GM10248 (cell line): ENCODE results near the gene SLC16A2.

Experiments
- CTCF ChIA-PET: fragments of 300-600 bp; sonication (Branson Sonifier 250); formaldehyde crosslinking; extraction: SDS; loops from one replicate; lab custom pipeline; 2021; ENCODE audit warnings: antibody characterized with exemption; lab: Yijun Ruan, JAX
- POLR2A ChIA-PET: fragments of 350-650 bp; sonication (Branson Sonifier 250); formaldehyde crosslinking; extraction: SDS; loops from one replicate; lab custom pipeline; 2020; ENCODE audit warnings: antibody characterized with exemption; lab: Yijun Ruan, JAX
- DNase-seq: peaks from one replicate; pipeline ENCODE4 v3.0.0; 2012; ENCODE audit errors: extremely low spot score
- CTCF ChIP-seq: IDR thresholded peaks from 2 replicates; pipeline ENCODE4 v1.5.1; 2012; ENCODE audit warnings: mild to moderate bottlenecking, low read depth; ENCODE audit errors: extremely low read depth, missing control alignments, control extremely low read depth

Gene SLC16A2

GRCh38 chrX:74395556-74395955 lies 25.7 kb upstream of the SLC16A2 start:
- TF ChIP-seq CTCF, result no peak
- ChIA-PET POLR2A (no interaction called here), CTCF (no interaction called here)
- no peak for DNase-seq

GRCh38 chrX:74405973-74406489 lies 15.3 kb upstream of the SLC16A2 start:
- DNase-seq, result no peak
- CTCF ChIA-PET, result no interaction called here
- POLR2A ChIA-PET, result no interaction called here
- TF ChIP-seq CTCF, result no peak

- no peak for TF ChIP-seq CTCF
- no peak for DNase-seq
- ChIA-PET CTCF (no interaction called here), POLR2A (no interaction called here)
These were observed 13.0 kb upstream of the SLC16A2 start for GRCh38 chrX:74408304-74408703.

- ChIA-PET CTCF (no interaction called here), POLR2A (no interaction called here)
- no peak for TF ChIP-seq CTCF
- no peak for DNase-seq
These were observed 1.5 kb upstream of the SLC16A2 start for GRCh38 chrX:74419864-74420195.

GRCh38 chrX:74420196-74421035 lies 877 bp upstream of the SLC16A2 start:
- TF ChIP-seq CTCF, result no peak
- ChIA-PET POLR2A (no interaction called here), CTCF (no interaction called here)
- DNase-seq, result no peak

- CTCF ChIA-PET, result no interaction called here
- no peak for DNase-seq
- POLR2A ChIA-PET, result no interaction called here
- TF ChIP-seq CTCF, result no peak
These were observed 553 bp downstream of the SLC16A2 start for GRCh38 chrX:74421740-74422352.
